ENCODE data around the gene PAEP. TPM values are rescaled to one million over a fixed set of nuclear protein-coding genes. Genes with fewer than 3 reads are reported as not detected.

PAEP gene
- total and polyA plus RNA-seq, 8 donors: not detected

- H3K27ac ChIP-seq: no peak overlapping the region
- no peaks in the 10 kb centered on the region for H3K9me3 ChIP-seq
- intact Hi-C loops (cut with DNase I): loop anchor here in 1 of 3 donors (10.0 kb wide), 1 partner anchor 59 kb away; no protein-coding TSS in a partner anchor
- ATAC-seq (no peak), DNase-seq (peak in 2 of 6 donors; percentile 43 to 49), FAIRE-seq (no peak)
- 47 to 59% methylated on average over 30 to 34 of the region's 34 CpGs for WGBS, 2 donors
- no peaks in the 10 kb centered on the region for H3K4me1 ChIP-seq
- no peak overlapping the region for H3K4me3 ChIP-seq
- no peaks in the 10 kb centered on the region for H3K27me3 ChIP-seq
- TF ChIP-seq, protein P1, sequence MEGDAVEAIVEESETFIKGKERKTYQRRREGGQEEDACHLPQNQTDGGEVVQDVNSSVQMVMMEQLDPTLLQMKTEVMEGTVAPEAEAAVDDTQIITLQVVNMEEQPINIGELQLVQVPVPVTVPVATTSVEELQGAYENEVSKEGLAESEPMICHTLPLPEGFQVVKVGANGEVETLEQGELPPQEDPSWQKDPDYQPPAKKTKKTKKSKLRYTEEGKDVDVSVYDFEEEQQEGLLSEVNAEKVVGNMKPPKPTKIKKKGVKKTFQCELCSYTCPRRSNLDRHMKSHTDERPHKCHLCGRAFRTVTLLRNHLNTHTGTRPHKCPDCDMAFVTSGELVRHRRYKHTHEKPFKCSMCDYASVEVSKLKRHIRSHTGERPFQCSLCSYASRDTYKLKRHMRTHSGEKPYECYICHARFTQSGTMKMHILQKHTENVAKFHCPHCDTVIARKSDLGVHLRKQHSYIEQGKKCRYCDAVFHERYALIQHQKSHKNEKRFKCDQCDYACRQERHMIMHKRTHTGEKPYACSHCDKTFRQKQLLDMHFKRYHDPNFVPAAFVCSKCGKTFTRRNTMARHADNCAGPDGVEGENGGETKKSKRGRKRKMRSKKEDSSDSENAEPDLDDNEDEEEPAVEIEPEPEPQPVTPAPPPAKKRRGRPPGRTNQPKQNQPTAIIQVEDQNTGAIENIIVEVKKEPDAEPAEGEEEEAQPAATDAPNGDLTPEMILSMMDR (IDR thresholded peaks at IDR 0.05): no peak
- H3K36me3 ChIP-seq: no peaks in the 10 kb centered on the region
Measured at GRCh38 chr9:135613946-135614805, 52.6 kb downstream of the PAEP start.

DNA sequence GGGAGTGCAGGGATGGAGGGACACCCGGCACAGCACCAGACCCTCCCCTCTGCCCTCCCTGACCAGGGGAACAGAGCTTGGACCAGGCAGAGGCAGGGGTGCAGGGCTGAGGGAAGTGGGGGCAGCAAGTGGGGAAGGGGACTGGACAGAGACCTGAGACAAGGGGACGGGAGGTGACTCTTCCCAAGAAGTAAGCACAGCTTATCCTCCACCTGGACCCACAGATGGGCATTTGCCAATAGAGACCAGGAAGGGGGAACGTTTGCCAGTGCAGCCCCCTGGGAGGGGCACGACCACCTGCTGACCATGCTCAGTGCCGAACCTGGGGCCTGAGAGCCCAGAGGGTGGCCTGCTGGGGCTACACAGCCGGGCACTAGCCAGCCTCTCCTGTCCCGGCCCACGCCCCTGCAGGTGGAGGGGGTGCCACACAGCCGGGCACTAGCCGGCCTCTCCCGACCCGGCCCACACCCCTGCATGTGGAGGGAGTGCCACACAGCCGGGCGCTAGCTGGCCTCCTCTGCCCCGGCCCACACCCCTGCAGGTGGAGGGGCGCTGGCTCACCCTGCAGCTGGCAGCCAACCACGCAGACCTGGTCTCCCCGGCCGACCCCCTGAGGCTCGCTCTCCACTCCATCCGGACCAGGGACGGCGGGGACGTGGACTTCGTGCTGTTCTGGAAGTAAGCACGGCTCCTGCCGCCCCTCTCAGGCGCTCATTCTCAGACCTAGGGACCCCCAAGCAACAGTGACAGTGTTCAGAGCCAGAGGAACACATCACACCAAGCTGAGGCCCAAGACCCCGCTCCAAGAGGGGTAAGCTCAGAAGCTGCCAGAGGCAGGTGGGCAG, 53.5 kb downstream of the PAEP start:
- intact Hi-C loops (cut with DNase I): loop anchor here in 1 of 3 donors (10.0 kb wide), 1 partner anchor 60 kb away; no protein-coding TSS in a partner anchor
- DNase-seq (peak in 1 of 6 donors; percentile 54), FAIRE-seq (no peak), ATAC-seq (no peak)
- WGBS, 2 donors: 51 to 63% methylated on average over 29 of the region's 29 CpGs
- Histone ChIP-seq H3K4me1 (no peaks in the 10 kb centered on the region), H3K36me3 (no peaks in the 10 kb centered on the region), H3K27ac (no peak overlapping the region), H3K9me3 (no peaks in the 10 kb centered on the region), H3K27me3 (no peaks in the 10 kb centered on the region), H3K4me3 (no peak overlapping the region)
- TF ChIP-seq, protein P1 (IDR thresholded peaks at IDR 0.05): no peak

GRCh38 chr9:135615666-135616618, 54.4 kb downstream of the PAEP start:
- 44 to 52% methylated on average over 30 to 31 of the region's 31 CpGs for WGBS, 2 donors

More at GRCh38 chr9:135615666-135616618, 54.4 kb downstream of the PAEP start:
- FAIRE-seq: no peak
- intact Hi-C loops (cut with DNase I): loop anchor here in 1 of 3 donors (10.0 kb wide), 1 partner anchor 61 kb away; no protein-coding TSS in a partner anchor
- Histone ChIP-seq H3K27me3 (no peaks in the 10 kb centered on the region), H3K4me1 (no peaks in the 10 kb centered on the region), H3K36me3 (no peaks in the 10 kb centered on the region), H3K4me3 (no peak overlapping the region), H3K9me3 (no peaks in the 10 kb centered on the region), H3K27ac (no peak overlapping the region)
- DNase-seq: peak in 2 of 6 donors; percentile 46 to 48
- ATAC-seq: no peak
- TF ChIP-seq, protein P1 (IDR thresholded peaks at IDR 0.05): no peak

Other genes starting within 250 kb of the PAEP start
- 10 to 100 TPM in 5 of 6 donors, 1 to 10 TPM in 1; 9.4 to 20.0 (median 12.1) TPM for gene PPP1R26, start 82.0 kb upstream of the PAEP start, total RNA-seq
- gene PPP1R26, start 82.0 kb upstream of the PAEP start, polyA plus RNA-seq: 10 to 100 TPM; 12.9 to 14.9 TPM
- 10 to 100 TPM; 16.0 to 22.4 (median 18.8) TPM for gene MRPS2, start 61.1 kb upstream of the PAEP start, total RNA-seq
- 10 to 100 TPM; 30.3 to 34.9 TPM for gene MRPS2, start 61.1 kb upstream of the PAEP start, polyA plus RNA-seq
- gene LCN1, start 40.3 kb upstream of the PAEP start, total RNA-seq: not detected
- not detected for gene LCN1, start 40.3 kb upstream of the PAEP start, polyA plus RNA-seq
- not detected for gene OBP2A, start 15.6 kb upstream of the PAEP start, total RNA-seq
- not detected for gene OBP2A, start 15.6 kb upstream of the PAEP start, polyA plus RNA-seq
- not detected for gene GLT6D1, start 77.8 kb downstream of the PAEP start, total RNA-seq
- gene GLT6D1, start 77.8 kb downstream of the PAEP start, polyA plus RNA-seq: under 1 TPM in 1 of 2 donors, not detected in 1; 0.07 TPM
- not detected for gene LCN9, start 101.6 kb downstream of the PAEP start, total RNA-seq
- gene LCN9, start 101.6 kb downstream of the PAEP start, polyA plus RNA-seq: not detected
- gene SOHLH1, start 137.7 kb downstream of the PAEP start, total RNA-seq: not detected
- gene SOHLH1, start 137.7 kb downstream of the PAEP start, polyA plus RNA-seq: under 1 TPM in 1 of 2 donors, not detected in 1; 0.31 TPM
- gene KCNT1, start 140.4 kb downstream of the PAEP start, total RNA-seq: under 1 TPM; 0.05 to 0.28 (median 0.09) TPM
- 1 to 10 TPM in 1 of 2 donors, under 1 TPM in 1; 0.46 to 1.1 TPM for gene KCNT1, start 140.4 kb downstream of the PAEP start, polyA plus RNA-seq